Measurements from ENCODE around the gene UNC5CL. TPM values are rescaled to one million over a fixed set of nuclear protein-coding genes. Genes with fewer than 3 reads are reported as not detected.

UNC5CL gene
- total and polyA plus RNA-seq, 2 donors from 2014 or later, result 41.3 to 53.7 TPM

- DNase-seq, result no peak
- FAIRE-seq, result no peak
- H3K9me3 ChIP-seq (ENCODE audit: control insufficient read depth in 2 of 3, insufficient read depth in 1 of 3, low read length in 3 of 3), result no peaks in the 10 kb centered on the region
- no peak overlapping the region for H3K9ac ChIP-seq (ENCODE audit: low read length in 3 of 3)
- H3K4me1 ChIP-seq (ENCODE audit: control insufficient read depth in 2 of 3, insufficient read depth in 2 of 3, low read depth in 1 of 3, low read length in 3 of 3), result peaks cover 0 to 21% (median 6%) of the 10 kb centered on the region in 3 donors
- no peaks in the 10 kb centered on the region for H3K27me3 ChIP-seq (ENCODE audit: control insufficient read depth, insufficient read depth, low read length)
- TF ChIP-seq CTCF (IDR thresholded peaks at IDR 0.05; ENCODE audit: borderline replicate concordance, extremely low read depth, insufficient read depth), result no peak
- intact Hi-C loops (cut with DNase I), result no loop called here
- H3K27ac ChIP-seq (ENCODE audit: low read depth in 2 of 2, low read length in 2 of 2), result no peak overlapping the region
- peaks cover 0 to 11% (median 11%) of the 10 kb centered on the region in 3 donors for H3K36me3 ChIP-seq (ENCODE audit: control insufficient read depth in 2 of 3, insufficient read depth in 3 of 3, low read length in 3 of 3)
- H3K4me3 ChIP-seq (ENCODE audit: low read length in 3 of 3), result peak overlapping the region in 2 of 3 donors; percentile 65 to 72
These were observed 2.8 kb downstream of the UNC5CL start for GRCh38 chr6:41036186-41036585.

GRCh38 chr6:41033776-41034175, 5.2 kb downstream of the UNC5CL start:
- Histone ChIP-seq H3K36me3 (ENCODE audit: control insufficient read depth in 2 of 3, insufficient read depth in 3 of 3, low read length in 3 of 3) (peaks cover 0 to 14% (median 14%) of the 10 kb centered on the region in 3 donors), H3K9ac (ENCODE audit: low read length in 3 of 3) (no peak overlapping the region), H3K27ac (ENCODE audit: low read depth in 2 of 2, low read length in 2 of 2) (no peak overlapping the region), H3K4me3 (ENCODE audit: low read length in 3 of 3) (no peak overlapping the region), H3K9me3 (ENCODE audit: control insufficient read depth in 2 of 3, insufficient read depth in 1 of 3, low read length in 3 of 3) (no peaks in the 10 kb centered on the region), H3K4me1 (ENCODE audit: control insufficient read depth in 2 of 3, insufficient read depth in 2 of 3, low read depth in 1 of 3, low read length in 3 of 3) (peaks cover 0 to 9% (median 4%) of the 10 kb centered on the region in 3 donors), H3K27me3 (ENCODE audit: control insufficient read depth, insufficient read depth, low read length) (no peaks in the 10 kb centered on the region)
- DNase-seq (no peak), FAIRE-seq (no peak)
- no peak for TF ChIP-seq CTCF (IDR thresholded peaks at IDR 0.05; ENCODE audit: borderline replicate concordance, extremely low read depth, insufficient read depth)
- intact Hi-C loops (cut with DNase I), result no loop called here

GRCh38 chr6:41032830-41033229, 6.2 kb downstream of the UNC5CL start:
- DNase-seq, result no peak
- Histone ChIP-seq H3K36me3 (ENCODE audit: control insufficient read depth in 2 of 3, insufficient read depth in 3 of 3, low read length in 3 of 3) (peaks cover 0 to 14% (median 14%) of the 10 kb centered on the region in 3 donors), H3K4me3 (ENCODE audit: low read length in 3 of 3) (no peak overlapping the region), H3K27ac (ENCODE audit: low read depth in 2 of 2, low read length in 2 of 2) (no peak overlapping the region), H3K27me3 (ENCODE audit: control insufficient read depth, insufficient read depth, low read length) (no peaks in the 10 kb centered on the region), H3K4me1 (ENCODE audit: control insufficient read depth in 2 of 3, insufficient read depth in 2 of 3, low read depth in 1 of 3, low read length in 3 of 3) (peaks cover 0 to 9% (median 5%) of the 10 kb centered on the region in 3 donors), H3K9me3 (ENCODE audit: control insufficient read depth in 2 of 3, insufficient read depth in 1 of 3, low read length in 3 of 3) (no peaks in the 10 kb centered on the region), H3K9ac (ENCODE audit: low read length in 3 of 3) (no peak overlapping the region)
- no peak for FAIRE-seq
- intact Hi-C loops (cut with DNase I), result no loop called here
- TF ChIP-seq CTCF (IDR thresholded peaks at IDR 0.05; ENCODE audit: borderline replicate concordance, extremely low read depth, insufficient read depth), result no peak

Data from kidney (tissue), 14 donors.